ENCODE measurements around the gene PPP1R12A. TPM values are rescaled to one million over a fixed set of nuclear protein-coding genes. Genes with fewer than 3 reads are reported as not detected.
"Not testable (repeated sequence)": the region's sequence is repeated elsewhere in the genome, so short reads cannot be mapped to it uniquely, and the experiment has no call there.

The PPP1R12A gene
- 59.8 TPM for polyA plus RNA-seq (ENCODE audit: insufficient read length)

DNA sequence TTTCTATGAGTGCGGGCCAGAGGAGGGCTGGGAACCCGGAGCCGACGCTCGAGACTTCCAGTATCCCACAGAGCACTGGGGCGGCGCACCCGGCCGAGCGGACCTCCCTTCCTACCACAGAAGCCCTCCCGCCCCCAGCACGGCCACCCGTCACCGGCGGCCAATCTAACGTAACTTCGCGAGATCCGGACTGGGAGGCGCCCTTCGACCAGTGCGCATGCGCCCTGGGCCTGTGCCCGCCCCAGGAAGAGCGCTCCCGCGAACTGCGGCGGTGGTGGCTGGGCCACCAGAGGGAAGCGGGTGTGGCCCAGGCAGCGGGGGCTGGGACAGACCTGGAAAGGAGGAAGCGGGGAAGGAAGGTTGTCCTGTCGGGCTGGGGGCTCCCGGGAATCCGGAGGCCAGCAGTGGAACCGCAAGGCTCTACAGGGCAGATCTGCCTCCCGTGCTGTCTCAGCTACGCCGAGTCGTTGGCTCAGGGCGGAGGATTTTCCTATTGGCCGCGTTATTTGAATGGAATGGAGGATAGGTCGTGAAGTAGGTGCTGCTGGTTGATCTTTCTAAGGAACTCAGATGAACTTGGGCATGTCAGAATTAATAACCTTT, at the start of gene PPP1R12A:
Gene PPP1R12A, minus strand, starts transcription at position 77 of the 603 bp plus-strand sequence. CDS start 166 bp downstream, outside the sequence.
- DNase-seq (ENCODE audit: low read depth) = peak; percentile 90

DNA sequence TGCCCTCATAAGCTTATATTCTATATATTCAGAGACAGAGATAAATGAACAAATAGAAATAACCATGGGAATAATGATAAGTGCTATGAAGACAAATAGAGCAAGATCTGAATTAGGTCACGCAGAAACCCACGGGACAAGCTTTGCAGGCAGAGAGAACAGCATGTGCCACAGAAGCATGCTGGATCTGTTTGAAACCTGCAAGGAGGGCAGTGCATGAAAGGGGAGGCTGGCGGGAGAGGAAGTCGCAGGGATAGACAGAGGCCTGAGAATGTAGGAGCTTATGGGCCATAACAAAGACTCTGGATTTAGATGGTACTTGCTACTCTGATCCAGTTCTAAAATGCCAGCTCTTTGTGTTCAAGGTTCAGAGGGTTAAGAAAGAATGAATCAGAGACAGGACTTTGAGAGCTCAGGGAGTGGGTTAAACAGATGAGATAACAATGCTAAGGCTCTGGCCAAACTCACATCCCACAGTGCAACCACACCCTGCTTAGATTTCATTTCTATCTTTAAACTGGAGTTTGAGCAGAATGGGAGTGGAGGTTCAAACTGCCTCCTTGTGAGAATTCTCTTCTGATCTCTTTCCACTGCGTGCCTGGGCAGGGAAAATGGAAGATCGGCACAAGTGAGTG, 49.2 kb upstream of the PPP1R12A start:
- no peak for DNase-seq (ENCODE audit: low read depth)

DNA sequence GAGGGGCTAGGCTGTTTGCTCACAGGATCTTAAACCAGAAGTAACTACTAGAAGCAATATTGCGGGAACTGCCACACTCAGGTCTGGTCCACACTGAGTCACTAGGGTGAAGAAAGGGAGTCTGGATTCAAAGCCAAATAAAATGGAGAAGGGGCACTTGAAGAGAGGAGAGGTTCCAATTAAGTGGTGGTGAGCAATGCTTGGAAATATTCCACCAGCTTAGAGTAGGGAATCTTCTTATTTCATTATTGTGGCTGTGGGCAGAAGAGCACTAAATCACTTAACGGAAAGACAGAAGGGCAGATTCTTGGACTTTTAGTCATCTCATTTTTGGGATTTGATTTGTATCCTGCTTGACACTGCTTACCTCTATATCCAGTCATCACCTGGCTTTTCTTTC, 48.6 kb upstream of the PPP1R12A start:
- DNase-seq (ENCODE audit: low read depth) = no peak

DNA sequence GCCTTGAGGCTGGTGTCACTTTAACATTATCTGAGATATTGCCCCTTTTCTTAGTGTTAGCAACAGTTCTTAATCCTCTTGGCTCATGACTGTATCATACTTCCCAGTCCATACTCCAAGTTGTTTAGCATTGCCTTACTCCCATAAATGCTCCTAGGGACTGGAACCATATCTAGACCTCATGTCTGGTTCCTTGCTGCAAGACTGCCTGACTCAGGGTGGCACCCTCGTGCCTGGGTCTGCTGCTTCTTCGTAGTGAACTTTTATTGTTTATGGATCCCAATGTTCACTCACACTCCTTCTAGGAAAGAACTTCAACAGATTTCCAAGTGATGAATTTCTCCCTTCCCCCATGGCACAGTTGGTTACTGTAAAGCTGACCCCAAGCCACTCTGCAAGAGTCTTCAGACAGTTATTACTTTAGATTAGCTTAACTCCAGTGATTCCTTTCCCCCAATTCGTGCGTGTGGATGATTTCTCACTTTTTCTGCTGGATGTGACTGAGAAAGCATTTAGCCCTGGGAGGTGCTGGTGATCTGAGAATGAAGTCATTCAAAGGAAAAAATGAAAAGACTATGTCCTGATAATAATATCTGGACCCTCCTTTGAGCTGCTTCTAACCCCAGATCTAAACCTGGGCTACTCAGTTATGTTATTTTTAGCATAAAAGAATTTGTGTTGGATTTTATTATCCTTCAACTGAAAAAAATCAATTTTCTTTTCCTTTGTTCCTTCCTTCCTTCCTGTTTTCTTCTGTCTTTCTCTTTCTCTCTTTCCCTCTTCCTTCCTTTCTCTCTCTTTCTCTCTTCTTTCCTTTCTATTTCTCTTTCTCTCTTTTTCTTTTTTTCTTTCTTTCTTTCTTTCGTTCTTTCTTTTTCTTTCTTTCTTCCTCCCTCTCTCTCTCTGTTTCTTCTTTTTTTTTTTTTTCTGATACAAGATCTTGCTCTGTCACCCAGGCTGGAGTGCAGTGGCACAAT, 47.5 kb upstream of the PPP1R12A start:
- DNase-seq (ENCODE audit: low read depth) = no peak

DNA sequence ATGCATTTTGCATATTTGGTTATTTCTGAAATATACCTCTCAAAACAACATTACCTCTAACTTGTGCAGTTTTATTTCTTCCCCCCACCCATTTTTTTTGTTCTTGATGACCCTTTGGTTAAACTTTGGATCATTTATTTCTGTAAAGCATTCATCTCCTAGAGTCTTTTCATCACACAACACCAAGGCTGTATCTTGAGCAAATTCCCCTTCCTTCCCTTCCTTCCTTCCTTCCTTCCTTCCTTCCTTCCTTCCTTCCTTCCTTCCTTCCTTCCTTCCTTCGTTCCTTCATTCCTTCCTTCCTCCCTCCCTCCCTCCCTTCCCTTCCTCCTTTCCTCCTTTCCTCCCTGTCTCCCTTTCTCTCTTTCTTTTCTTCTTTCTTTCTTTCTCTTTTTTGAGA, 43.8 kb upstream of the PPP1R12A start:
- no peak for DNase-seq (ENCODE audit: low read depth)

DNA sequence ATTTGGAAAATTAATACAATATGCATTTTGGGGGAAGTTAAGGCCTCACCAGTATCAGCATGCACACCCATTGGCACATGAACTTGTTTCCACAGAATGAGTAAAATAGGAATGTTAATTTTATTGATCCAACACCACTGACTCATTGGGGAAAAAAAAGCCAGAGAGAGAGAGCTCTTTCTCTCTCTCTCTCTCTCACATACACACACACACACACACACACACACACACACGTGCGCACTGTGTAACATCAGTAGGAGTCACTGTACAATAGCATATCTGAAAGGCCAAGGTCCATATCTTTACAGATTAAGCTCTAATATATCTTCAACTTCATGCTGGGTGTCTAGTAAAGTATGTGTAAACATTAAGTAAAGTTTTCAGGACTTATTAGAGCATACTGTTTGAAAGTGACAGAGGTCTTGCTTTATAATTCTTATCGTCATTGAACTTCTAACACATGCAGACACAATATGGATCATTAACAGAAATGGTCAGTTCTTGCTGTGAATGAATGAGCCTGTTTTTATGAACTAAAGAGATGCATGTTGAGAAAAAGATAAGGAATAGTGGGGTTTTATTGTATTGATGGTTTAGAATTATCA, 43.1 kb upstream of the PPP1R12A start:
- DNase-seq (ENCODE audit: low read depth) = not testable (repeated sequence)

DNA sequence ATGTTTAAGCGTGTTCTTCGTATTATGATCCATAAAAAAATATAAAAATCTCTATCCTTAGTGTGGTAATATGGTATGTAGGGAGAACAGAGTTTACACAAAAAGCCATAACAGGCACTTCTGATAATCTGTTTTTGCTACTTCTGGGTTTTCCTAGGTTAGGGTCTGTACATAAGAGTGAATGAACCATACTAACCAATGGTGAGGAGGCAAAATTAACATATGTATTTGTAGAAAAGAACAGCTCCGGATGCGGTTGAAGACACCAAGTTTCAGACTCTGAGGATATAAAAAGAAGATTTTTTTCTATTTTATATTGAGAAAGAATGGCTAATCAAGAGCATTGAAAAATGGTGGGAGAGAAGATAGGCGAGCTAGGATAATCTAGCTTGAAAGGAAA, 40.2 kb upstream of the PPP1R12A start:
- no peak for DNase-seq (ENCODE audit: low read depth)

DNA sequence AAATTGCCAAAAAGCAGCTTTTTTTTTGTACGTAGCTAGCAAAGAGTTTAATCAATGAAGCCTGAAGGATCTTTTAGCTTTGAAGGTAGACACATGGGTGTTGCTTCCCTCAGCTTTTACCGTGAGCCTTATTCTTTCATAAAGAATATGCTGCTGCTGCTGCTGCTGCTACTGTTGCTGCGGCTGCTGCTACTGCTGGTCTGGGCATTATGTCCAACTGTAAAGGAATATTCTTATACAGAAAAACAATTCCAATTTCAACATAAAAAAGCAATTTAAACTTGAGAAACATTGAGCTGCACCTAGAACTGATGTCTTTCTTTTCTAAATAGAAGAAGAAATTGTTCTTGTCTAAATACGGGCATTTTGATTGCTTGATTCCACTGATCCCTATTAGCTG, 38.9 kb upstream of the PPP1R12A start:
- no peak for DNase-seq (ENCODE audit: low read depth)

DNA sequence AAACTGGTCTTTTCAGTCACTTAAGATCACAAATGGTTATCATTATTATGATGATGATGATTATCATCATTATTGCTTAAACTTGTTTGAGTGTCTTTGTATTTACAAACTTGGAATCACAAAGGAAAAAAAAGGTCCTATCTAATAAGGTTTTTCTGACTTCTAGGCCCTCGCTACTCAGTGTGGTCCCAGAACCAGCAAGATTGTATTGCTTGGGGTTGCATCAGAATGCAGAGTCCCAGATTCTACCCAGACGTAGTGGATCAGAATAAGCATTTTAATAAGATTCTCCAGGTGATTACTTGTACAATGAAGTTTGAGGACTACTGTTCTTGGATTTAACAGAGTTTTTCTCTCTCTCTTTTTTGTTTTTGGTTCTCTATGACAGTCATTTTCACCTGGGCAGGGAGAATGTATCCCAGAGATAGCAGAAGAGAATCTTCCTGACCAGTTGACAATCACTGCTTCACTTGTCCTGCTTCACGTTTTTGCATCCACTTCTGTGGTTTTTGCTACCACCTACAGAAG, 29.3 kb upstream of the PPP1R12A start:
- no peak for DNase-seq (ENCODE audit: low read depth)

DNA sequence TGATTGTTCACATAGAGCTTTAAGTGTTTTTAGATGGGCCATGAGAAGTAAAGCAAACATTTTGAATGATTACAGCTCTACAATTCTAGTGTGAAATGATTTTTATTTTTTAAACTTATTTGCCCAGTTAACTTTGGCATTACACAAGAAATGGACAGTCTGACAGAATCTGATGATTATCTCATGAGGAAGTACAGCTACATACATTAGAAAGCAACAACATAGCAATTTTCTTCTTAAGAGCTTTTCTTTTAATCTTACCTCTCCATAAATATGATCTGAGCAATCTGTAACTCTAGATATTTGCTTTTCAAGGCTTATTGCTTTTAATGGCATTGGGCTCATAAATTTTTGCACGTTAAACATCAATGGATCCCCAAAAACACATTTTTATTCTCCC, 26.5 kb upstream of the PPP1R12A start:
- DNase-seq (ENCODE audit: low read depth) = no peak

DNA sequence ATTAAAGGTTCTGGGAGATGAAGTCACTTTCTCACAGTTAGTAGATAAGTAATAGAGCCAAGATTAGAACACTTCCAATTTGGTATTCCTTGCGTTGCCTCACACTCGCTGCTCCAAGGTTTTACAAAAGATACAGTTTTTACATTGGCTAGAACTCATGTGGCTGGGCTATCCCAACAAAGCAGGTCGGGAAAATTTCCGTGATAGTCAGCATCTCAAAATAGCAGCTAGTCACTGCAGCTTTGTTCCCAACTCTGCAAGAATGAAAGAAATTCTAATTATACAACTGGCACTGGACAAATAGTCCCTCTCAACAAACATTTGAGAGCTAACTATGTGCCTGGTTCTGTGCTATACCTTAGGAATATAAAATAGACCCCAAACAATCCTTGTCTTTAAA, 24.6 kb upstream of the PPP1R12A start:
- no peak for DNase-seq (ENCODE audit: low read depth)

DNA sequence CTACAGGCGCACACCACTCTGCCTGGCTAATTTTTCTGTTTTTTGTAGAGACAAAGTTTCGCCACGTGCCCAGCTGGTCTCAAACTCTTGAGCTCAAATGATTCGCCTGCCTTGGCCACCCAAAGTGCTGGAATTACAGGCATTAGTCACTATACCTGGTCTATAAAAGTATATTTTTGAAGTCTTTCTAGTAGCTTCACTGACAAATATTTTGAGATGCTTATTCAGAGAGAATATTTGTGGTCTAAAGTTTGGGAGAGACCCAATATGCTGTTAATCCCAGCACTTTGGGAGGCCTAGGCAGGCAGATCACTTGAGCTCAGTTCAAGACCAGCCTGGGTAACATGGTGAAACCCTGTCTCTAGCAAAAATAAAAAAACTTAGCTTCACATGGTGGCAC, 22.0 kb upstream of the PPP1R12A start:
- no peak for DNase-seq (ENCODE audit: low read depth)

DNA sequence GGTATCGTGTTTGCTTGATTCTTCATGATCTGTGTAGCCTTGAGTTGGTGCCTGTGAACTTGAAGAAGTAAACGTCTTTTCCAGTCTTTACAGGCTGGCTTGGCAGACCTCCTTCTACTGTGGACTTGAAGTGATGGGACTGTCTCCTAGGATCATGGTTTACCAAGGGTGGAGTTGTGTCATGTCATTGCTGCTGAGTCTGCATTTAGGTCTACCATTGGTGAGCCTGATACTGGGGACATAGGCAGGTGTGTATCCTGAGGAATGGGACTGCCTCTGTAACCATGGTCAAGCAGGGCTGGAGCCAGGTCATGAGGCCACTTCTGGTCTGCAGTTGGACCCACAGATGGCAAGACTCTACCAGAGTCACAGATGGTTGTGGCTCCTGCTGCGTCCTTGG, 20.7 kb upstream of the PPP1R12A start:
- DNase-seq (ENCODE audit: low read depth) = no peak

DNA sequence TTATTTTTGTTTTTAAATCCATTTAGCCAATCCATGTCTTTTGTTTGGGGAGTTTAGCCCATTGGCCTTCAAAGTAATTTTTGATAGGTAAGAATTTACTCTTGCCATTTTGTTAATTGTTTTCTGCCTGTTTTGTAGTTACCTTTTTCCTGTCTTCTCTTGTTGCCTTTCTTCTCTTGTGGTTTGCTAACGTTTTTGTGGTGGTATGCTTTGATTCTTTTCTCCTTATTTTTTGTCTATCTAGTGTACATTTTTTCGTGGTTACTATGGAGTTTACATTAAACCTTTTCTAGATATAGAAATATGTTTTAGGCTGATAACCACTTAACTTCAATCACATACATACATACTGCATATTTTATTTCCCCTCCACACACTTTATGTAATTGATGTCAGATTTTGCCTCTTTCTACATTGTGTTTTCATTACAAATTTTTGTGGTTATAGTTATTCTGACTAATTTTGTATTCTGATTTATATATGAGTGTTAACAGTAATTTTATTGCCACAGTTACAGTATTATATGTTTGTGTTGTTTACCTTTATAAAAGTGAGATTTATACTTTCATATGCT, 19.2 kb upstream of the PPP1R12A start:
- no peak for DNase-seq (ENCODE audit: low read depth)

DNA sequence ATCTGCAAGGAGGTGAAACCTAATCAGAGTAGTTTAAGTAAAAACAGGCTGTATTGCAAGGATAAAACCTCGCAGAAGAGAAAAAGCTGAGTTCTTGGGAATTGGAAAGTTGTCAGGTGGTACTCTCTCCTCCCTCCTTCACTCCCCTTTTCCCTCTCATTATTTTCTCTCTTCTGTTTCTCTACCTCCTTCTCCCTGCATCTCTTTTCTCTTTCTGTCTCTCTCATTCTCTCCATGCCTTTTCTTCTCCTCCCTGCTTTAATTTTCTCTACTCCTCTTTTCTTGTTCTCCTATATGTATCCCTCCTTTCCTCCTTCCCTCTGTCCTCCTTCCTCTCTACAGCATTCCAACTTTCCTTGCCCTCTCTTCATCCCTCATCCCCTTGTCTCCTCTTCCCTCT, 14.2 kb upstream of the PPP1R12A start:
- no peak for DNase-seq (ENCODE audit: low read depth)

DNA sequence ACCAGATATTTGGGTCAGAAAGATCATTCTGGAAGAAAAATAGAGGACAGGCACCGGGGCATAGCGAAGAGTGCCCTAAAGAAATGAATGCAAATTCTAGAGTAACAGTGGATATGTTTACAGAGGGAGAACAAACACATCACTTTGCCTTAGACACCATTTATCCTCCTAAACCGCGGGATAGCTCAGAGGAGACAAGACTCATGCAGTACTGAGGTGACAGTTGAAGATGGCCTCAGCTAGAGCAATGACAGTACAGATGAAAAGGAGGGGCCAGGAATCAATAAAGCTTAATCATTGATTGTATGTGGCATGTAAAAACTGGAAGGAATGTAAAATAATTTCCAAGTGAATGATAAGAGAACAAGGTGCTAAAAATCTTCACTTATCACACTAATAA, 10.5 kb upstream of the PPP1R12A start:
- no peak for DNase-seq (ENCODE audit: low read depth)

DNA sequence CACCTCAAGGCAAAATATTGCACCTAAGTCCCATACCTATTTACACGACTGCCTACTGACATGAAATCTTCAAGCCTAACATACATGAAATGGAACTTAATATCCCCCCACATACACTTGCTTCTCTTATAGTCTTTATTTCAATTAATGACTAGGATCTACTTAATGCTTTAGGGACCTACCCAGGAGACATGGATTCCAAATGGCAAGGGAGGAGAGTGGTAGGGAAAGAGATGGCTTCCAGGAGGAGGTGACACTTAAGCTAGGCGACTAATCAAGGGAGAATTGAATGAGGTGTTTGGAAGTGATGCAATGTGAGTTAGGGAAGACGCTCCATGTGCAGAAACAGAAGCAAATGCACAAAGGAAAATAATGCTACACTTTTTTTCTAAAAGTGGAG, 9.7 kb upstream of the PPP1R12A start:
- no peak for DNase-seq (ENCODE audit: low read depth)

DNA sequence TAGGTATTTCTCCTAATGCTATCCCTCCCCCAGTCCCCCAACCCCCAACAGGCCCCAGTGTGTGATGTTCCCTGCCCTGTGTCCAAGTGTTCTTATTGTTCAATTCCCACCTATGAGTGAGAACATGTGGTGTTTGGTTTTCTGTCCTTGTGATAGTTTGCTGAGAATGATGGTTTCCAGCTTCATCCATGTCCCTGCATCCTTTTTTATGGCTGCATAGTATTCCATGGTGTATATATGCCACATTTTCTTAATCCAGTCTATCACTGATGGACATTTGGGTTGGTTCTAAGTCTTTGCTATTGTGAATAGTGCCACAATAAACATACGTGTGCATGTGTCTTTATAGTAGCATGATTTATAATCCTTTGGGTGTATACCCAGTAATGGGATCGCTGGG, 7.9 kb upstream of the PPP1R12A start:
- not testable (repeated sequence) for DNase-seq (ENCODE audit: low read depth)

DNA sequence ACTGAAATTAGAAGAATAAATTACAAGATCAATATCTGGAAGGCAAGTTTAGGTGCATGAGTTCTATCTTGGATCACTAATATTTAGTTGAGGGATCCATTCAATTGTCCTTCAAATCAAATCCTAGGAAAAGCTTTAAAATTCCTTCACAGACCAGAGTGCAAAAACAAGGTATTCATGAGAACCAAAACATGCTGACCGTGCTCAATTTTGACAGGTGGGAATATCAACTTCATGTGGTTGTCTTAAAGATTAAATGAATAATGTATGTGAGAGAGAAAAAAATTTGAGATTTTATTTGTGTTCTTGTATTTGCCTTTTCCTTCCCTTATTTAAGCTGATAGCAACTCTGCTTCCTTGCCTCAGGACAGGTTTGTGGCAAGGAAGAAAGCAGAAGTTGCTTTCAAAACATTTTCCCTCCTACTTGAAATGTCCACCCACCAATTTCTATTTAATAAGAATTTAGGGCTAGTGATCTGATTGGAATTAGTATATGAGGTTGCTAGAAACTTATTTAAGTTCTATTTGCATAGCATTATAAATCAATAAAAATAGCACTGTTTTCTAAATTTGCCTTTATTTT, 4.9 kb upstream of the PPP1R12A start:
- DNase-seq (ENCODE audit: low read depth) = no peak

DNA sequence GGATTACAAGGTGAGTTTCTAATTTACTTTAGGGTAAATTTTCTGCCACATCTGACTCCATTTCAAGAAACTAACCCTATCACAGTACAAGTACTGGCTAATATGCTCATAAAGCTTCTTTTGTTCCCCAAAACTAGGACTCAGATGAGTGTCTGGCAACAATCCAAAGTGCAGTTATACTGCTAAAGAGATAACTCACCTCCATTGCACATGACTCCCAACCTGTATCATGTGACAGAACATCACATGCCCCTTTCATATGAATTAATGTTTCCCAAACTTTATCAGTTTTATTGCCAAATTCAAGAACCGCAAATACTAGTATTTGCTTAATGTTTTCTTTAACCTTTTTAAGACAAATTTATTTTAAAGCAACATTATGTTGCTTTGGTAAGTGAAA, 3.9 kb upstream of the PPP1R12A start:
- no peak for DNase-seq (ENCODE audit: low read depth)

DNA sequence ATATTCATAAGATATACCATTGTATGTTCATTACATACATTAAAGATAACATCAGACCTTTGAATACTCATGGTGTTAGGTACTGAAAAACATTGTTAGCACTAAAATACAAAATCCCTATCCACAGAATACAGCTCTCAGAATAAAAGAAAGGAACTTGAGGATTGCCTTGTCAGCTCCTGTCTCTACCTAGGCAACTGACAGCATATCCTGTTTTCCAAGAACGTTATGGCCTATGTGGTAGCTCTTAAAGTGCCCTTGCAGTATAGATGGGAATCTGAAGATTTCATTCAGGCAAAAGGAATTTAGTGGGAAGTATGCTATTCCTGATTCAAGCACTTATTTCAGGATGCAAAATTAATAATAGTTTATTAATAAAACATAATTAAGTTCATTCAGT, 1.8 kb upstream of the PPP1R12A start:
- DNase-seq (ENCODE audit: low read depth) = no peak

Measured in forelimb muscle (tissue), 1 donor.